GM21526 (cell line): Measurements from ENCODE around the gene INSL3.
"Not testable (repeated sequence)": the region's sequence is repeated elsewhere in the genome, so short reads cannot be mapped to it uniquely, and the experiment has no call there.

Experiments used
- ATAC-seq: cut with Tn5 transposase; IDR thresholded peaks from one replicate; pipeline ENCODE4 v1.9.1; 2021; ENCODE audit warnings: moderate library complexity; ENCODE audit not compliant: unreplicated experiment, low FRiP score

The INSL3 gene

DNA sequence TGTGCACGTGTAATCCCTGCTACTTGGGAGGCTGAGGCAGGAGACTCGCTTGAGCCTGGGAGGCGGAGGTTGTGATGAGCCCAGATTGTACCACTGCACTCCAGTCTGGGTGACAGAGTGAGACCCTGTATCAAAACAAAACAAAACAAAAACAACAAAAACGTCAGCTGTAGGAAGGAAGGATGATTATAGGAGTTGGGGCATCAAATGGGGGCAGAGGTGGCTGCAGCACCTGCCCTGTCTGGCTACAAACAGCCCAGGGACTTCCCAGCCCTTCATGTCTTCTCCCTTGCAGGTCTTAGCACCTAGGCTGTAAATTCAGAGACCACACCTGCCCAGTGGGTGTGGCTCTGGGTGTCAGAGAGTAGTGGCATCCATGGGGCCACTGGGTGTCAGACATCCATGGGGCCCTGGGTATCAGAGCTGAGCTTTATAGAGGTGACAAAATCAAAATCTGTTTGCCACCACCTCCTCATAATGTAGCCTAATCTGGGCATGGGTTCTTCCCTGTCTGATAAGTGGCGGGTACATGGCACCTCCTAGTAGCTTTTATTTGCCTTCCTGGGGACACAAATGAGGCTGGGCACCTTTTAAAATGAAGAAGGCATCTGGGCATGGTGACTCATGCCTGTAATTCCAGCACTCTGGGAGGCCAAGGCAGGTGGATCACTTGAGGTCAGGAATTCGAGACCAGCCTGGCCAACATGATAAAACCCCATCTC, 31.1 kb downstream of the INSL3 start:
- ATAC-seq = no peak

- no peak for ATAC-seq
Observed at GRCh38 chr19:17788632-17789031, 32.7 kb downstream of the INSL3 start.

DNA sequence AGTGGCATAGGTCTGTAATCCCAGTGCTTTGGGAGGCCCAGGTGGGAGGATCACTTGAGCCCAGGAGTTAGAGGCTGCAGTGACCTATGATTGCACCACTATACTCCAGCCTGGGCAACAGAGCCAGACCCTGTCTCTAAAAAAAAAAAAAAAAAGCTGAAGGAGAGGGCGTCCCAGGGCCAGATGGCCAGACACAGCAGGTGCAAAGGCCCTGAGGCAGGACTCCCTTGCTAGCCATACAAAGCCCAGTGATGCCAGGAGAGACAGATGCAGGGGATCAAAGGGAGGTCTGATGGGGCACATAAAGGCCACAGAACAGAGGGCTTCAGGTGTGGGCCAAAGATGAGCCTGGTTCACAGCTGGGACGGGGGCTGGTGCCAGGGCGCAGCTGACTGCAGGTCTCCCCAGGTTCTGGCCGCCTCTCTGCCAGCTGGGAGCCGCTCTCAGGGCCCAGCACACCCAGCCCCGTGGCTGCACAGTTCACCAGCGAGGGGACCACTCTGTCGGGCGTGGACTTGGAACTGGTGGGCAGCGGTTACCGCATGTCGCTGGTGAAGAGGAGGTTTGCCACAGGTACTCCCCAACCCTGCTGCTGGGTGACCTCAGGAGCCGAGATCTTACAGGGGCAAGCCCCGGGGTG, 33.9 kb downstream of the INSL3 start:
- ATAC-seq = no peak

- no peak for ATAC-seq
Observed at GRCh38 chr19:17784201-17785008, 36.9 kb downstream of the INSL3 start.

- not testable (repeated sequence) for ATAC-seq
Observed at GRCh38 chr19:17783721-17784120, 37.6 kb downstream of the INSL3 start.

DNA sequence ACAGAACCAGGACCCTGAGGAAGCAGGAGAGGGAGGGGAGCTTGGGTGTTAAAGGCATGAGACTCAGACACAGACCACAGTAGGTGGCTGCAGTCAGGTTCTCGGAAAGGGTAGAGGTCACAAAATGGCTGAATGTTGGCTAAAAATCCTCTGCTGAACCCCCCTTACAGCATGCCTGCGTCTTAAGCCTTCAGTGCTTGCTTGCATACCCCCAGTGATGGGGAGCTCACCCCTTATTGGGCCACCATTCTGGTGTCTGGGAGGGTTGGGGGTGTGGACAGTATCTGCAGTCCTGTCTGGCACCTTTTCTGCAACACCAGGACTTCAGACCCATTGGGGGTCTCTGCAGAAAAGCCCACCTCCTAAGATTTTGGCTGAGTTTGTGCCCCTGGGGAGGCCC, 40.5 kb downstream of the INSL3 start:
- ATAC-seq = no peak

DNA sequence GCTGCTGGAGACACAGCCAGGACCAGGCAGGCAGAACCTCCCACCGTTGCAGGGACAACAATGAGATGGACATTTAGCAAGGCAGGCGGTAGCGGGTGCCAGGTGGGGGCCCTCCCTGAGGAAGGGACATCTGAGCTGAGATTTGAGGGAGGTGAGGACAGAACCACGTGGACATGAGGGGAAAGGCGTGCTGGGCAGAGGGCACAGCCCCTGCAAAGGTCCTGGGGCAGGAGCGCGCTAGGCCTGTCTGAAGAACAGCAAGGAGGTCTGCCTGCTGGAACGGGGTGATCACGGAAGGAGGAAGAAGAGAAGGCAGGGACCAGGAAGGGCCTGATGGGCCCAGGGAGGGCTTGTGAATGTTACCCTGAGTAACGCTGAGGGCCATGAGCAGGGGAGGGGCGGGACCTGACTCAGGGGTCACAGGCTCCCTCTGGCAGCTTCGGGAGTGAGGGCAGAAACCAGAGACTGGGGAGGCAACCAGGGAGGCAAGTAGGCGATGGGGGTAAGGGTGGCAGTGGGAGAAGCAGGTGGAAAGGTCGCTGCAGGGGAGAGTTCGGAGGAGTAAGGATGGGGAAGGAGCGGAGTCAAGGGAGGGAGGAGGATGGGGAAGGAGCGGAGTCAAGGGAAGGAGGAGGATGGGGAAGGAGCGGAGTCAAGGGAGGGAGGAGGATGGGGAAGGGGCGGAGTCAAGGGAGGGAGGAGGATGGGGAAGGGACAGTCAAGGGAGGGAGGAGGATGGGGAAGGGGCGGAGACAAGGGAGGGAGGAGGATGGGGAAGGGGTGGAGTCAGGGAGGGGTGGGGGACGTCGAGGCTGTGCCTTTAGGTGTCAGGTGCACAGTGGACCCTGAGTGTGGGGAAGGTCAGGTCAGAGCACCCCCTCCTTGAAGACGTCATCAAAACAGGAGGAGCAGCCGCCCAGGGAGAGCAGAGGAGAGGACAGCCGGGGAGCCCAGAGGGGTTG, 42.1 kb downstream of the INSL3 start:
- no peak for ATAC-seq

GRCh38 chr19:17778251-17778967, 42.9 kb downstream of the INSL3 start:
- no peak for ATAC-seq

- ATAC-seq = not testable (repeated sequence)
Observed at GRCh38 chr19:17777840-17778239, 43.5 kb downstream of the INSL3 start.

DNA sequence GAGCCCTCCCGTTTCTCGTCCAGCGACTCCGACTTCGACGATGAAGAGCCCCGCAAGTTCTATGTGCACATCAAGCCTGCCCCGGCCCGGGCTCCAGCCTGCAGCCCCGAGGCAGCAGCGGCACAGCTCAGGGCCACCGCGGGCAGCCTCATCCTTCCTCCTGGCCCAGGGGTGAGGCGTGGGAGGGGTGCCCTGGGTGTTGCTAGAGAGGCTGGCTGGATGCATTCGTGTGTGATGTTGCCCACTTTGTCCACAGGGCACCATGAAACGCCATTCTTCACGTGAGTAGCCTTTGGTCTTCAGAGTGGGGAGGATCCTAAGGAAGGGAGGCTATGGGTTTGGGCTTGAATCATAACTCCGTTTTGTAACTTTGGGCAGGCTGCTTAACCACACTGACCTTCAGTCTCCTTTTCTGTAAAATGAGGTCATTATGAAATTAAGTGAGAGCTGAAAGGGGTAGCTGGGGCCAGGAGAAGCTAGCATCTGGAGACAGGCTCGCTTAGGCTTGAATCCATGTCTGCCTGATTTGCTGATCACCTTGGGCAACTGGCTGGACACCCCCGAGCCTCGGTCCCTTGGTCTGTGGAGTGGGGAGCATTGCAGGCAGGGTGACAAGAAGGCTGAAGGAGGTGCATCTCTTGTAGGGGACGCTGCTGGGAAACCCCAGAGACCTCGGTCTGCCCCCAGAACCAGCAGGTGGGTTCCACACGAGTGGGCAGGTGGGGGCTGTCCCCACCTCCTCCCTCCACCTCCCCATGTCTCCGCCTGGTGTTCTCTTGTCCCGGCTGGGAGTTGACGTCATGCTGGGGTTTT, 45.1 kb downstream of the INSL3 start:
- peak; percentile 60 for ATAC-seq

DNA sequence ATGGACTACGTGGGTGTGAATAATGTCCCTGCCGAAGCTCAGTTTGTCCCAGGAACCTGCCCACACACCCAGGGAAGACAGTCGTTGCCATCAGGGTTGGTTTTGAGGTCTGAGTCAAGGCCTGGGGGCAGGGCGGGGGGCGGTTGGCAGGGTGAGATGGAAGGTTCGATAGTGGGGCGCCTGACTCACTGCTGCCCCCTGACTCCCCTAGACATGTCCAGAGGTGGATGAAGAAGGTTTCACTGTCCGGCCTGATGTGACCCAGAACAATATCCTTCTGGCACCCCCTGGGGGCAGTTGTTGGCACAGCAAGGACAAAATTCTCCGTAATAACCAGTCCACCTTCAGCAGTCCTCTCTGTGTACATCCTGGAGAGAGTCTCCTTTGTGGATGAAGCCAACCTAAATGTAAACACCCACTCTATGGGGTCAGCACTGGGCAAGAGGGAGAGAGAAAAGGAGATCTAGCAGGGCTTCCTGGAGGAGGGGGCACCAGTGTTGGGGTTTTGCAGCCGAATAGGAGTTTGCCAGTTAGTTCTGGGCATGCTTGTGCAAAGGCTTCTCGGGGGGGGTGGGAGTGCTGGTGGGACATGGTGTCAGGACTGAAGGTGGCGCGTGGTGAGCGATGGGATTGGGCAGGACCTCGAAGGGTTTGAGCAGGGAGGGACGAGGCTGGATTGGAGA, 45.9 kb downstream of the INSL3 start:
- no peak for ATAC-seq

- no peak for ATAC-seq
Observed at GRCh38 chr19:17772172-17772571, 49.1 kb downstream of the INSL3 start.

GRCh38 chr19:17770613-17771012, 50.7 kb downstream of the INSL3 start:
- ATAC-seq = no peak

- ATAC-seq = no peak
Observed at GRCh38 chr19:17767559-17767958, 53.8 kb downstream of the INSL3 start.

GRCh38 chr19:17766543-17767131, 54.7 kb downstream of the INSL3 start:
- no peak for ATAC-seq
